ENCODE measurements around the gene UTF1.

UTF1 gene

DNA sequence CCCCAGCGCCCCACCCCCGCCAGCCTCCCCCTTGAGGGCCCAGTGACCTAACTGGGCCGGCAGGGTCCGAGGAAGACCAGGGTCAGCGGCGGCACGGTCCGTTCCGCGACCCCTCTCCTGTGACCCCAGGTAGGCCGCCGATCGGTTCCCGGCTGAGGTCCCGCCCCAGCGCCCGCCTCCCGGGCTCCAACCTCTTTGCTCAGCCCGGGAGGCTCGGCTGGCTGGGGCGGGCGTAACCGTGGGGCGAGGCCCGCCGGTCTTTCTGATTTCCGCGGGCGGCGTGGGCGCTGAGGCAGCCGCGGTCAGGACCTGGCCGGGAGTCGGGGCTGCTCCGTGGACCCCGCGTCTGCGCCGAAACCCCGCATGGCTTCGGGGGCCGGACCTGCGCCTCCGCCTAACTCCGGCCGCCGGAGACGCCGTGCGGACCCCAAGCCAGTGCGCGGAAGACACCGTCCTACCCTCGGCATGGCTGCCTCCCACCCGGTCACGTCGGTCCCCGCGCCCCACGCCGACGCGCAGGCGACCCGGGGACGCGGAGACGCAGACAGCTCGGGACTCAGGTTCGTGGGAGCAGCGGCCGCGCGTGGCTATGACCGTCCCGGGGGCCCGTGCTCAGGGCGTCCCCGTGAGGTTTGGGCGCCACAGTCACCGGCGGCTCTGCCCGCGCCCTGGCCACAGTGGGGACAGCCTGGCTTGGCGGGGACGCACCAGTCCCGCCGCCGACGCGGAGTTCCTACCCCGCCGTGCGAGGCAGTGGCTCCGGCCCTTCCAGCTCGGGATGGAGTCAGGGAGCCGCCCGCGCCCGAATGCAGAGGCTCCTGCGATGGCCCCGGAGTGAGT is 6.6 kb downstream of the UTF1 start:
- Histone ChIP-seq H3K9me2 (replicated peaks; ENCODE audit: control insufficient read depth, low read length) (no peaks in the 10 kb centered on the region), H3F3A (ENCODE audit: control insufficient read depth, insufficient read depth) (no peaks in the 10 kb centered on the region), H3K4me1 (ENCODE audit: control insufficient read depth, low read length) (no peaks in the 10 kb centered on the region), H3K4me3 (ENCODE audit: low read length) (no peak overlapping the region), H4K20me1 (ENCODE audit: control insufficient read depth, insufficient read depth, low read depth, low read length) (no peaks in the 10 kb centered on the region), H3K9me3 (ENCODE audit: control insufficient read depth, insufficient read depth, low read length) (no peaks in the 10 kb centered on the region), H3K27me3 (ENCODE audit: control insufficient read depth, low read length) (peaks cover 8% of the 10 kb centered on the region), H3K27ac (ENCODE audit: low read depth, low read length) (no peak overlapping the region), H3K36me3 (ENCODE audit: control insufficient read depth, low read length) (no peaks in the 10 kb centered on the region), H3K4me2 (ENCODE audit: low read length) (no peak overlapping the region), H3K79me2 (ENCODE audit: control insufficient read depth, low read length) (no peaks in the 10 kb centered on the region)
- no peak for TF ChIP-seq CTCF (IDR thresholded peaks at IDR 0.05; ENCODE audit: low read depth, low read length, poor library complexity, severe bottlenecking)
- no peak for TF ChIP-seq EZH2phosphoT487 (IDR thresholded peaks at IDR 0.05; ENCODE audit: borderline replicate concordance, low read length)

- TF ChIP-seq CTCF (IDR thresholded peaks at IDR 0.05; ENCODE audit: low read depth, low read length, poor library complexity, severe bottlenecking), result no peak
- TF ChIP-seq EZH2phosphoT487 (IDR thresholded peaks at IDR 0.05; ENCODE audit: borderline replicate concordance, low read length), result no peak
Observed at GRCh38 chr10:133237241-133237587, 7.2 kb downstream of the UTF1 start.

DNA sequence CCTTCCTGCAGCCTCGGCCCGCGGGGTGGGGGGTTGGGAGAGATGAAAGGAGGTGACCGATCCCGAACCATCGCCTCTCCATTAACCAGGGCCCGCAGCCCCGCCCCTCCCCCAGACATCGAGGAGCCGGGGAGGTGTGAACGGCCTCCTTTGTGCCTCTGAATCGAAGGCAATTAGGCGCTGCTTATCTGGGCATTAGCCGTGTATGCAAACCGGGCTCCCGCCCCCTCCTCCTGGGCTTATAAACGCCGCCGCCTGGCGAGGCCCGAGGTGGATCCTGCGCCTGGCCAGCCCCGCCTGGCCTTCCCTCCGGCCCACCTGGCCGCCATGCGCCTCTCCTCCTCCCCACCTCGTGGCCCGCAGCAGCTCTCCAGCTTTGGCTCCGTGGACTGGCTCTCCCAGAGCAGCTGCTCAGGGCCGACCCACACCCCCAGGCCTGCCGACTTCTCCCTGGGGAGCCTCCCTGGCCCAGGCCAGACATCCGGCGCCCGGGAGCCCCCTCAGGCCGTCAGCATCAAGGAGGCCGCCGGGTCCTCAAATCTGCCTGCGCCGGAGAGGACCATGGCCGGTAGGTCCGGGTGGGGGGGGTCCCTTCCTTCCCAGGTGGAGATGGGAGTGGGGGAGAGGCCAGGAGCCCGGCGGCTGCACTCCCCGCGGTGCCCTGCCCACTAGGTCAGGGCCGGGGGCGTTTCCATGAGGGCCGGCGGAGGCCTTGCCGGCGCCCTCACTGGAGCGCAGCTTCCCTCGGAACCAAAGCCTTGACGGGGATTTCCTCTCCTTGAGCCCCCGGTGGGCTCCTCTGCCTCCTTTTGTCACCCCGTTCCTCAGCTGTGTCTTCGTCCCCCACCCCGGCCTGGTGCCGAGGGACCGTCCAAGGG is 7.8 kb downstream of the UTF1 start, which contains the start of gene VENTX:
VENTX (plus strand) TSS at position 268 of the 878 bp plus-strand sequence; CDS start at position 328, 60 bp downstream.
- H3K4me3 ChIP-seq (ENCODE audit: low read length), result no peak within 1 kb of the TSS
- no peaks in the 10 kb centered on the region for H3K9me2 ChIP-seq (replicated peaks; ENCODE audit: control insufficient read depth, low read length)
- H3K4me2 ChIP-seq (ENCODE audit: low read length), result no peak within 1 kb of the TSS

More at GRCh38 chr10:133237241-133237587, 7.2 kb downstream of the UTF1 start:
- H3K27ac ChIP-seq (ENCODE audit: low read depth, low read length), result no peak overlapping the region
- H3K4me2 ChIP-seq (ENCODE audit: low read length), result no peak overlapping the region
- H3K9me3 ChIP-seq (ENCODE audit: control insufficient read depth, insufficient read depth, low read length), result no peaks in the 10 kb centered on the region
- H4K20me1 ChIP-seq (ENCODE audit: control insufficient read depth, insufficient read depth, low read depth, low read length), result no peaks in the 10 kb centered on the region
- H3K27me3 ChIP-seq (ENCODE audit: control insufficient read depth, low read length), result peaks cover 10% of the 10 kb centered on the region
- no peak overlapping the region for H3K4me3 ChIP-seq (ENCODE audit: low read length)
- no peaks in the 10 kb centered on the region for H3K4me1 ChIP-seq (ENCODE audit: control insufficient read depth, low read length)
- H3K9me2 ChIP-seq (replicated peaks; ENCODE audit: control insufficient read depth, low read length), result no peaks in the 10 kb centered on the region
- H3K36me3 ChIP-seq (ENCODE audit: control insufficient read depth, low read length), result no peaks in the 10 kb centered on the region
- no peaks in the 10 kb centered on the region for H3K79me2 ChIP-seq (ENCODE audit: control insufficient read depth, low read length)
- H3F3A ChIP-seq (ENCODE audit: control insufficient read depth, insufficient read depth), result no peaks in the 10 kb centered on the region

More for the DNA sequence above, 7.8 kb downstream of the UTF1 start, which contains the start of gene VENTX:
- Histone ChIP-seq H3K4me1 (ENCODE audit: control insufficient read depth, low read length) (no peaks in the 10 kb centered on the region), H3K27ac (ENCODE audit: low read depth, low read length) (no peak within 1 kb of the TSS), H3K36me3 (ENCODE audit: control insufficient read depth, low read length) (no peaks in the 10 kb centered on the region), H3K9me3 (ENCODE audit: control insufficient read depth, insufficient read depth, low read length) (no peaks in the 10 kb centered on the region), H4K20me1 (ENCODE audit: control insufficient read depth, insufficient read depth, low read depth, low read length) (no peaks in the 10 kb centered on the region), H3K27me3 (ENCODE audit: control insufficient read depth, low read length) (peaks cover 10% of the 10 kb centered on the region), H3F3A (ENCODE audit: control insufficient read depth, insufficient read depth) (no peaks in the 10 kb centered on the region), H3K79me2 (ENCODE audit: control insufficient read depth, low read length) (no peaks in the 10 kb centered on the region)
- no peak for TF ChIP-seq CTCF (IDR thresholded peaks at IDR 0.05; ENCODE audit: low read depth, low read length, poor library complexity, severe bottlenecking)
- no peak for TF ChIP-seq EZH2phosphoT487 (IDR thresholded peaks at IDR 0.05; ENCODE audit: borderline replicate concordance, low read length)

All from DOHH2 (cell line).